Measurements from ENCODE around the gene ANK2. TPM values are rescaled to one million over a fixed set of nuclear protein-coding genes. Genes with fewer than 3 reads are reported as not detected.
A peak's percentile ranks its signal among the peaks of the same experiment; 100 is the strongest.

Gene ANK2
- total RNA-seq, 1 donor from 2014 or later = 11.1 TPM

GRCh38 chr4:113390850-113391249 is 341.4 kb downstream of the ANK2 start:
- Mint-ChIP-seq H3K27me3 (no peaks in the 10 kb centered on the region), H3K36me3 (ENCODE audit: insufficient read depth) (no peaks in the 10 kb centered on the region), H3K4me1 (ENCODE audit: low read depth) (no peaks in the 10 kb centered on the region), H3K4me3 (ENCODE audit: low read depth) (no peak overlapping the region), H3K27ac (no peak overlapping the region), H3K9me3 (ENCODE audit: low read depth) (peaks cover 8% of the 10 kb centered on the region)
- no peak for TF ChIP-seq CTCF (IDR thresholded peaks at IDR 0.05; ENCODE audit: unreplicated experiment)
- DNase-seq (ENCODE audit: low spot score, unreplicated experiment) = no peak

GRCh38 chr4:113394108-113394729 is 344.8 kb downstream of the ANK2 start:
- no peak for TF ChIP-seq CTCF (IDR thresholded peaks at IDR 0.05; ENCODE audit: unreplicated experiment)
- no peaks in the 10 kb centered on the region for H3K27me3 Mint-ChIP-seq
- no peaks in the 10 kb centered on the region for H3K36me3 Mint-ChIP-seq (ENCODE audit: insufficient read depth)
- H3K4me1 Mint-ChIP-seq (ENCODE audit: low read depth) = peaks cover 2% of the 10 kb centered on the region
- DNase-seq (ENCODE audit: low spot score, unreplicated experiment) = no peak
- no peak overlapping the region for H3K4me3 Mint-ChIP-seq (ENCODE audit: low read depth)
- H3K27ac Mint-ChIP-seq = no peak overlapping the region
- peaks cover 3% of the 10 kb centered on the region for H3K9me3 Mint-ChIP-seq (ENCODE audit: low read depth)

GRCh38 chr4:113394730-113395530 is 345.5 kb downstream of the ANK2 start:
- peak; percentile 51 for DNase-seq (ENCODE audit: low spot score, unreplicated experiment)

GRCh38 chr4:113397114-113397701 is 347.8 kb downstream of the ANK2 start:
- no peak for DNase-seq (ENCODE audit: low spot score, unreplicated experiment)
- Mint-ChIP-seq H3K36me3 (ENCODE audit: insufficient read depth) (no peaks in the 10 kb centered on the region), H3K27ac (no peak overlapping the region), H3K4me1 (ENCODE audit: low read depth) (peaks cover 2% of the 10 kb centered on the region), H3K4me3 (ENCODE audit: low read depth) (no peak overlapping the region), H3K9me3 (ENCODE audit: low read depth) (no peaks in the 10 kb centered on the region), H3K27me3 (no peaks in the 10 kb centered on the region)
- no peak for TF ChIP-seq CTCF (IDR thresholded peaks at IDR 0.05; ENCODE audit: unreplicated experiment)

More at GRCh38 chr4:113394730-113395530, 345.5 kb downstream of the ANK2 start:
- no peak overlapping the region for H3K27ac Mint-ChIP-seq
- H3K4me3 Mint-ChIP-seq (ENCODE audit: low read depth) = no peak overlapping the region
- no peaks in the 10 kb centered on the region for H3K9me3 Mint-ChIP-seq (ENCODE audit: low read depth)
- H3K4me1 Mint-ChIP-seq (ENCODE audit: low read depth) = peaks cover 2% of the 10 kb centered on the region
- no peaks in the 10 kb centered on the region for H3K36me3 Mint-ChIP-seq (ENCODE audit: insufficient read depth)
- TF ChIP-seq CTCF (IDR thresholded peaks at IDR 0.05; ENCODE audit: unreplicated experiment) = peak; percentile 88
- no peaks in the 10 kb centered on the region for H3K27me3 Mint-ChIP-seq

GRCh38 chr4:113398441-113399143 is 349.1 kb downstream of the ANK2 start:
- DNase-seq (ENCODE audit: low spot score, unreplicated experiment) = no peak
- H3K27me3 Mint-ChIP-seq = no peaks in the 10 kb centered on the region
- H3K27ac Mint-ChIP-seq = no peak overlapping the region
- no peaks in the 10 kb centered on the region for H3K36me3 Mint-ChIP-seq (ENCODE audit: insufficient read depth)
- no peak for TF ChIP-seq CTCF (IDR thresholded peaks at IDR 0.05; ENCODE audit: unreplicated experiment)
- H3K4me1 Mint-ChIP-seq (ENCODE audit: low read depth) = peaks cover 2% of the 10 kb centered on the region
- H3K9me3 Mint-ChIP-seq (ENCODE audit: low read depth) = no peaks in the 10 kb centered on the region
- H3K4me3 Mint-ChIP-seq (ENCODE audit: low read depth) = no peak overlapping the region
